ENCODE data around the gene ARID1B. TPM values are rescaled to one million over a fixed set of nuclear protein-coding genes. Genes with fewer than 3 reads are reported as not detected.

Gene ARID1B
- total RNA-seq, 1 experiment from 2014 or later: 60.3 TPM

GRCh38 chr6:157221049-157221816 lies 444.1 kb downstream of the ARID1B start (continued):
- no peak for TF ChIP-seq MLX (CRISPR knock-in tag; IDR thresholded peaks at IDR 0.05)
- TF ChIP-seq ZNF263 (CRISPR knock-in tag; IDR thresholded peaks at IDR 0.05; ENCODE audit: low read depth): no peak
- TF ChIP-seq ZNF425 (CRISPR knock-in tag; conservative IDR thresholded peaks at IDR 0.05): no peak
- no peak for TF ChIP-seq PRRX2 (CRISPR knock-in tag; IDR thresholded peaks at IDR 0.05)
- no peak for TF ChIP-seq ZNF532 (CRISPR knock-in tag; IDR thresholded peaks at IDR 0.05; ENCODE audit: borderline replicate concordance)
- no peak for TF ChIP-seq NFE2L1 (CRISPR knock-in tag; IDR thresholded peaks at IDR 0.05)
- peak; percentile 43; the same call in 1 of the 2 replicates for TF ChIP-seq USF1 (CRISPR knock-in tag; IDR thresholded peaks at IDR 0.05)
- TF ChIP-seq SMAD3 (CRISPR knock-in tag; IDR thresholded peaks at IDR 0.05; ENCODE audit: borderline replicate concordance): no peak
- no peak for TF ChIP-seq OVOL2 (CRISPR knock-in tag; IDR thresholded peaks at IDR 0.05; ENCODE audit: borderline replicate concordance)
- no peak for TF ChIP-seq CREB1 (CRISPR knock-in tag; IDR thresholded peaks at IDR 0.05)
- no peak for TF ChIP-seq ESRRA (CRISPR knock-in tag; IDR thresholded peaks at IDR 0.05; ENCODE audit: borderline replicate concordance)

GRCh38 chr6:157221817-157222175 lies 444.6 kb downstream of the ARID1B start:
- H3K27ac Mint-ChIP-seq: 0 out of 2 replicates have a peak overlapping the region, but pooled peaks have one; percentile 67
- ChIA-PET CTCF (no interaction called here), POLR2A (no interaction called here)
- ATAC-seq (no peak), DNase-seq (ENCODE audit: low spot score) (no peak)
- H3K27me3 Mint-ChIP-seq (ENCODE audit: low read depth): peaks cover 16% of the 10 kb centered on the region
- H3K36me3 Mint-ChIP-seq: no peaks in the 10 kb centered on the region
- peaks cover 23% of the 10 kb centered on the region for H3K4me1 Mint-ChIP-seq
- H3K4me3 Mint-ChIP-seq: no peak overlapping the region
- no peaks in the 10 kb centered on the region for H3K9me3 Mint-ChIP-seq
- no peak for TF ChIP-seq GABPB1 (CRISPR knock-in tag; IDR thresholded peaks at IDR 0.05)
- no peak for TF ChIP-seq GTF2I (CRISPR knock-in tag; conservative IDR thresholded peaks at IDR 0.05)
- TF ChIP-seq EMX1 (CRISPR knock-in tag; IDR thresholded peaks at IDR 0.05): no peak
- TF ChIP-seq OVOL2 (CRISPR knock-in tag; IDR thresholded peaks at IDR 0.05; ENCODE audit: borderline replicate concordance): no peak
- TF ChIP-seq SP1 (CRISPR knock-in tag; conservative IDR thresholded peaks at IDR 0.05): no peak
- no peak for TF ChIP-seq JAZF1 (CRISPR knock-in tag; IDR thresholded peaks at IDR 0.05)
- TF ChIP-seq IRF2 (CRISPR knock-in tag; IDR thresholded peaks at IDR 0.05; ENCODE audit: borderline replicate concordance, low read depth): no peak
- TF ChIP-seq ZMAT4 (CRISPR knock-in tag; IDR thresholded peaks at IDR 0.05): no peak
- no peak for TF ChIP-seq ZSCAN18 (CRISPR knock-in tag; IDR thresholded peaks at IDR 0.05)
- TF ChIP-seq TCF7 (CRISPR knock-in tag; IDR thresholded peaks at IDR 0.05; ENCODE audit: low read depth): no peak
- no peak for TF ChIP-seq NR3C1 (CRISPR knock-in tag; conservative IDR thresholded peaks at IDR 0.05; ENCODE audit: low read depth)
- no peak for TF ChIP-seq ZNF532 (CRISPR knock-in tag; IDR thresholded peaks at IDR 0.05; ENCODE audit: borderline replicate concordance)
- no peak for TF ChIP-seq FOXJ3 (CRISPR knock-in tag; IDR thresholded peaks at IDR 0.05; ENCODE audit: borderline replicate concordance)
